PC-3 (cell line): ENCODE measurements around the gene L3MBTL4.

Experiments used
- EZH2 ChIP-seq: fragments of 300-600 bp; sonication (generic); IDR thresholded peaks from one replicate; pipeline ENCODE4 v1.6.1; 2017; ENCODE audit warnings: antibody characterized with exemption, mild to moderate bottlenecking, low read length; ENCODE audit not compliant: unreplicated experiment
- EZH2phosphoT487 ChIP-seq: fragments of 300-600 bp; sonication (generic); IDR thresholded peaks from 2 replicates; pipeline ENCODE4 v1.6.1; 2018; ENCODE audit warnings: mild to moderate bottlenecking, antibody characterized with exemption, low read length, borderline replicate concordance
- TF ChIP-seq, protein P1 (sequence below): fragments of 300-600 bp; sonication (generic); conservative IDR thresholded peaks from 2 replicates; pipeline ENCODE4 v1.5.1; 2017; ENCODE audit warnings: antibody characterized with exemption, low read depth, mild to moderate bottlenecking, low read length

- TF ChIP-seq, protein P1, sequence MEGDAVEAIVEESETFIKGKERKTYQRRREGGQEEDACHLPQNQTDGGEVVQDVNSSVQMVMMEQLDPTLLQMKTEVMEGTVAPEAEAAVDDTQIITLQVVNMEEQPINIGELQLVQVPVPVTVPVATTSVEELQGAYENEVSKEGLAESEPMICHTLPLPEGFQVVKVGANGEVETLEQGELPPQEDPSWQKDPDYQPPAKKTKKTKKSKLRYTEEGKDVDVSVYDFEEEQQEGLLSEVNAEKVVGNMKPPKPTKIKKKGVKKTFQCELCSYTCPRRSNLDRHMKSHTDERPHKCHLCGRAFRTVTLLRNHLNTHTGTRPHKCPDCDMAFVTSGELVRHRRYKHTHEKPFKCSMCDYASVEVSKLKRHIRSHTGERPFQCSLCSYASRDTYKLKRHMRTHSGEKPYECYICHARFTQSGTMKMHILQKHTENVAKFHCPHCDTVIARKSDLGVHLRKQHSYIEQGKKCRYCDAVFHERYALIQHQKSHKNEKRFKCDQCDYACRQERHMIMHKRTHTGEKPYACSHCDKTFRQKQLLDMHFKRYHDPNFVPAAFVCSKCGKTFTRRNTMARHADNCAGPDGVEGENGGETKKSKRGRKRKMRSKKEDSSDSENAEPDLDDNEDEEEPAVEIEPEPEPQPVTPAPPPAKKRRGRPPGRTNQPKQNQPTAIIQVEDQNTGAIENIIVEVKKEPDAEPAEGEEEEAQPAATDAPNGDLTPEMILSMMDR: no peak
- TF ChIP-seq EZH2: no peak
- TF ChIP-seq EZH2phosphoT487: no peak
Observed at GRCh38 chr18:6057604-6058003, 357.1 kb downstream of the L3MBTL4 start.
